Endometrial microvascular endothelial cells (primary cell): ENCODE results near the gene CADM1. TPM values are rescaled to one million over a fixed set of nuclear protein-coding genes. Genes with fewer than 3 reads are reported as not detected.

ENCODE experiments used
- in situ Hi-C: cut with HindIII; loops from 2 replicates; pipeline ENCODE4 v1.10.0; 2017; ENCODE audit warnings: low sequenced_read_pairs, low pct_unique_long_range_greater_than_20kb; ENCODE audit errors: inconsistent ontology term
- total RNA-seq: library from RNA; depleted of rRNA; stranded (reverse); fragments of >200 nt; gene quantifications from one replicate; pipeline ENCODE4 v1.2.3, GENCODE V29; 2015; ENCODE audit errors: inconsistent ontology term

The CADM1 gene
- total RNA-seq, 1 donor from 2014 or later: not detected

- in situ Hi-C loops: no loop called here
These were observed 159.4 kb downstream of the CADM1 start for GRCh38 chr11:115344846-115345245.

GRCh38 chr11:115342142-115342541 lies 162.1 kb downstream of the CADM1 start:
- in situ Hi-C loops: no loop called here

GRCh38 chr11:115340874-115341273 lies 163.3 kb downstream of the CADM1 start:
- in situ Hi-C loops: no loop called here

GRCh38 chr11:115338476-115338875 lies 165.7 kb downstream of the CADM1 start:
- in situ Hi-C loops: no loop called here

- in situ Hi-C loops: no loop called here
These were observed 169.1 kb downstream of the CADM1 start for GRCh38 chr11:115334932-115335788.

- in situ Hi-C loops: no loop called here
These were observed 170.3 kb downstream of the CADM1 start for GRCh38 chr11:115333949-115334348.

- in situ Hi-C loops: no loop called here
These were observed 171.1 kb downstream of the CADM1 start for GRCh38 chr11:115333121-115333520.

GRCh38 chr11:115330684-115331482 lies 173.3 kb downstream of the CADM1 start:
- in situ Hi-C loops: no loop called here

- in situ Hi-C loops: no loop called here
These were observed 177.7 kb downstream of the CADM1 start for GRCh38 chr11:115326526-115326925.

GRCh38 chr11:115325523-115325922 lies 178.7 kb downstream of the CADM1 start:
- in situ Hi-C loops: no loop called here

- in situ Hi-C loops: no loop called here
These were observed 179.4 kb downstream of the CADM1 start for GRCh38 chr11:115324581-115325432.

- in situ Hi-C loops: no loop called here
These were observed 181.5 kb downstream of the CADM1 start for GRCh38 chr11:115322553-115323203.

GRCh38 chr11:115321605-115322289 lies 182.5 kb downstream of the CADM1 start:
- in situ Hi-C loops: no loop called here

GRCh38 chr11:115317277-115318185 lies 186.7 kb downstream of the CADM1 start:
- in situ Hi-C loops: no loop called here

- in situ Hi-C loops: no loop called here
These were observed 187.5 kb downstream of the CADM1 start for GRCh38 chr11:115316696-115317095.

GRCh38 chr11:115314330-115314920 lies 189.8 kb downstream of the CADM1 start:
- in situ Hi-C loops: no loop called here
